Liver (tissue), 3 donors: Measurements from ENCODE around the gene CELSR1.

Experiments
- CTCF ChIP-seq: fragments of 150-350 bp; IDR thresholded peaks from 2 replicates; pipeline ENCODE4 v1.5.1; 2017; ENCODE audit warnings: improper control_type of control experiment, low read depth, low read length; ENCODE audit not compliant: missing input control
- EGR1 ChIP-seq, 2 donors: IDR thresholded peaks; 2 replicates each; pipeline ENCODE4 v1.6.1; 2016 to 2018; ENCODE audit warnings: antibody characterized with exemption in 2 of 2, low read depth in 2 of 2
- GABPA ChIP-seq, 2 donors: IDR thresholded peaks in 1 of 2; conservative IDR thresholded peaks in 1 of 2; 2 replicates each; pipeline ENCODE4 v1.6.1; 2016; ENCODE audit warnings: antibody characterized with exemption in 2 of 2, mild to moderate bottlenecking in 1 of 2, moderate library complexity in 1 of 2
- HNF4A ChIP-seq, 2 donors: conservative IDR thresholded peaks; 2 replicates each; pipeline ENCODE4 v1.6.1; 2016; ENCODE audit warnings: antibody characterized with exemption in 2 of 2, mild to moderate bottlenecking in 2 of 2
- HNF4G ChIP-seq: IDR thresholded peaks from 2 replicates; pipeline ENCODE4 v1.6.1; 2016; ENCODE audit warnings: antibody characterized with exemption
- JUND ChIP-seq, 2 donors: IDR thresholded peaks; 2 replicates each; pipeline ENCODE4 v1.6.1; 2016; ENCODE audit warnings: antibody characterized with exemption in 2 of 2
- RAD21 ChIP-seq, 2 donors: IDR thresholded peaks; 2 replicates each; pipeline ENCODE4 v1.6.1; 2016; ENCODE audit warnings: antibody characterized with exemption in 2 of 2, mild to moderate bottlenecking in 2 of 2
- TAF1 ChIP-seq: conservative IDR thresholded peaks from 2 replicates; pipeline ENCODE4 v1.6.1; 2016; ENCODE audit warnings: antibody characterized with exemption, mild to moderate bottlenecking
- YY1 ChIP-seq: IDR thresholded peaks from 2 replicates; pipeline ENCODE4 v1.6.1; 2016; ENCODE audit warnings: antibody characterized with exemption, mild to moderate bottlenecking
- ZBTB33 ChIP-seq: IDR thresholded peaks from 2 replicates; pipeline ENCODE4 v1.6.1; 2016; ENCODE audit warnings: antibody characterized with exemption
- donor health status: healthy.
- donor health status: healthy.

GRCh38 chr22:46450931-46451561 lies 86.4 kb downstream of the CELSR1 start:
- TF ChIP-seq HNF4G (no peak), CTCF (no peak), TAF1 (no peak), GABPA (IDR thresholded peaks at IDR 0.05 in 1 of 2, conservative IDR thresholded peaks at IDR 0.05 in 1 of 2) (no peak), EGR1 (IDR thresholded peaks at IDR 0.05; ENCODE audit: low read depth in 2 of 2) (no peak), HNF4A (conservative IDR thresholded peaks at IDR 0.05) (no peak), RAD21 (IDR thresholded peaks at IDR 0.05) (no peak), YY1 (no peak), JUND (IDR thresholded peaks at IDR 0.05) (no peak), ZBTB33 (no peak)
